PC-9 (cell line): Measurements from ENCODE around the gene GCNT2. TPM values are rescaled to one million over a fixed set of nuclear protein-coding genes. Genes with fewer than 3 reads are reported as not detected.
"Not testable (repeated sequence)": the region's sequence is repeated elsewhere in the genome, so short reads cannot be mapped to it uniquely, and the experiment has no call there.

Experiments
- BruUV-seq: library from RNA; stranded (reverse); fragments of 400-500 nt; replicated peaks from 2 replicates; lab custom pipeline; 2021; lab: Mats Ljungman, UMichigan
- CTCF ChIA-PET: fragments of 300-600 bp; sonication (Branson Sonifier 250); formaldehyde crosslinking; loops from one replicate; lab custom pipeline; 2022; ENCODE audit warnings: antibody characterized with exemption; lab: Charles Lee
- POLR2A ChIA-PET: fragments of 300-600 bp; sonication (Branson Sonifier 250); formaldehyde crosslinking; loops from one replicate; lab custom pipeline; 2022; ENCODE audit warnings: antibody characterized with exemption; ENCODE audit not compliant: unreplicated experiment; lab: Charles Lee
- DNase-seq, 2 experiments: peaks; one replicate each; pipeline versions ENCODE4 v3.0.0 to v3.0.0-alpha.2; 2015 to 2022; ENCODE audit warnings: mixed read lengths in 1 of 2
- H2AFZ ChIP-seq: fragments of 200-600 bp; sonication (generic); 2 replicates; pipeline ENCODE4 v1.8.1; 2017; ENCODE audit warnings: antibody characterized with exemption
- H3F3A ChIP-seq: fragments of 200-600 bp; sonication (generic); 2 replicates; pipeline ENCODE4 v1.8.1; 2017; ENCODE audit warnings: antibody characterized with exemption, mild to moderate bottlenecking, low read depth; ENCODE audit not compliant: insufficient read depth
- H3K27ac ChIP-seq: fragments of 200-600 bp; sonication (generic); 2 replicates; pipeline ENCODE4 v1.6.1; 2016; ENCODE audit warnings: mixed run types
- H3K27me3 ChIP-seq: fragments of 200-600 bp; sonication (generic); 2 replicates; pipeline ENCODE4 v1.6.1; 2016; ENCODE audit warnings: low read depth, mixed run types; ENCODE audit not compliant: insufficient read depth
- H3K36me3 ChIP-seq: fragments of 200-600 bp; sonication (generic); 2 replicates; pipeline ENCODE4 v1.6.1; 2016; ENCODE audit warnings: low read depth, mixed run types
- H3K4me1 ChIP-seq: fragments of 200-600 bp; sonication (generic); replicated peaks from 2 replicates; pipeline ENCODE4 v1.6.1; 2016; ENCODE audit warnings: mixed run types; ENCODE audit not compliant: insufficient read depth
- H3K4me2 ChIP-seq: fragments of 200-600 bp; sonication (generic); 2 replicates; pipeline ENCODE4 v1.6.1; 2017; ENCODE audit warnings: mixed run types
- H3K4me3 ChIP-seq: fragments of 200-600 bp; sonication (generic); 2 replicates; pipeline ENCODE4 v1.6.1; 2016; ENCODE audit warnings: mixed run types
- H3K79me2 ChIP-seq: fragments of 200-600 bp; sonication (generic); 2 replicates; pipeline ENCODE4 v1.6.1; 2017; ENCODE audit warnings: low read depth, mixed run types
- H3K9me2 ChIP-seq: fragments of 200-600 bp; sonication (generic); 2 replicates; pipeline ENCODE4 v1.8.1; 2017; ENCODE audit warnings: mild to moderate bottlenecking; ENCODE audit not compliant: insufficient read depth
- H3K9me3 ChIP-seq: fragments of 200-600 bp; sonication (generic); 2 replicates; pipeline ENCODE4 v1.8.1; 2016; ENCODE audit warnings: low read depth; ENCODE audit not compliant: insufficient read depth
- H4K20me1 ChIP-seq: fragments of 200-600 bp; sonication (generic); 2 replicates; pipeline ENCODE4 v1.8.1; 2017; ENCODE audit not compliant: insufficient read depth
- CTCF ChIP-seq: fragments of 200-600 bp; sonication (generic); conservative IDR thresholded peaks from 2 replicates; pipeline ENCODE4 v1.6.1; 2017; ENCODE audit warnings: mixed run types, antibody characterized with exemption, mild to moderate bottlenecking, moderate library complexity
- EZH2 ChIP-seq: fragments of 200-600 bp; sonication (generic); IDR thresholded peaks from 2 replicates; pipeline ENCODE4 v1.8.0; 2017; ENCODE audit warnings: antibody characterized with exemption, low read depth
- intact Hi-C: fragments of 100-400 bp; cut with micrococcal nuclease; formaldehyde crosslinking; loops from one replicate; pipeline ENCODE4 v1.10.0; 2022; ENCODE audit not compliant: unreplicated experiment
- total RNA-seq: library from RNA; stranded (reverse); gene quantifications from 2 replicates; pipeline ENCODE4 v1.2.3, GENCODE V29; 2021

GCNT2 gene
- total RNA-seq, 1 experiment from 2014 or later, result 35.7 TPM

- BruUV-seq, result no TSS peak
- no peak for DNase-seq
- Histone ChIP-seq H4K20me1 (no peaks in the 10 kb centered on the region), H3K4me3 (no peak overlapping the region), H3K9me3 (no peaks in the 10 kb centered on the region), H3F3A (peaks cover 36% of the 10 kb centered on the region), H3K4me1 (peaks cover 38% of the 10 kb centered on the region), H3K27ac (no peak overlapping the region), H3K9me2 (no peaks in the 10 kb centered on the region), H3K36me3 (no peaks in the 10 kb centered on the region), H3K27me3 (no peaks in the 10 kb centered on the region), H3K4me2 (no peak overlapping the region), H3K79me2 (no peaks in the 10 kb centered on the region), H2AFZ (no peak overlapping the region)
- no peak for TF ChIP-seq CTCF
- no peak for TF ChIP-seq EZH2
- CTCF ChIA-PET, result no interaction called here
- POLR2A ChIA-PET, result no interaction called here
- intact Hi-C loops, result loop anchor here (10.0 kb wide), 1 partner anchor 208 kb away; the partner anchor contains the start of gene TMEM14C
Observed at GRCh38 chr6:10516953-10517352, 4.2 kb upstream of the GCNT2 start.

GRCh38 chr6:10518557-10519407 is 2.4 kb upstream of the GCNT2 start:
- peak overlapping the region; percentile 52; the same call in 1 of the 2 replicates for H2AFZ ChIP-seq
- CTCF ChIA-PET, result no interaction called here

GRCh38 chr6:10519408-10519697 is 1.8 kb upstream of the GCNT2 start:
- H4K20me1 ChIP-seq, H3K9me3 ChIP-seq, CTCF ChIA-PET, H3K27me3 ChIP-seq, H3K36me3 ChIP-seq, H3K9me2 ChIP-seq, BruUV-seq, H3K79me2 ChIP-seq: not testable (repeated sequence)
- intact Hi-C loops, result loop anchor here (2.0 to 10.0 kb wide), 3 partner anchors 175 to 239 kb away; partner anchors contain the start of genes C6orf52, PAK1IP1 and TMEM14C
- Histone ChIP-seq H3K4me1 (peaks cover 42% of the 10 kb centered on the region), H2AFZ (peak overlapping the region; percentile 41; the same call in 1 of the 2 replicates), H3F3A (peaks cover 36% of the 10 kb centered on the region), H3K4me3 (peak overlapping the region; percentile 26; the same call in 1 of the 2 replicates), H3K27ac (peak overlapping the region; percentile 99), H3K4me2 (peak overlapping the region; percentile 68)
- peak; percentile 63 to 72 for DNase-seq
- POLR2A ChIA-PET, result interaction anchor here (0.6 to 0.7 kb wide), 3 partner anchors 38 to 713 kb away, joined by 4 to 6 read pairs (median 5); partner anchors contain the start of gene NEDD9

More at GRCh38 chr6:10518557-10519407, 2.4 kb upstream of the GCNT2 start:
- Histone ChIP-seq H3K9me3 (no peaks in the 10 kb centered on the region), H3K27ac (peak overlapping the region; percentile 99), H3K27me3 (no peaks in the 10 kb centered on the region), H3K4me3 (peak overlapping the region; percentile 26; the same call in 1 of the 2 replicates), H3K79me2 (0 out of 2 replicates have a peak, but pooled peaks cover 3% of the 10 kb centered on the region), H3K4me2 (peak overlapping the region; percentile 68), H3K9me2 (no peaks in the 10 kb centered on the region), H3F3A (peaks cover 36% of the 10 kb centered on the region), H3K4me1 (peaks cover 42% of the 10 kb centered on the region), H4K20me1 (no peaks in the 10 kb centered on the region), H3K36me3 (no peaks in the 10 kb centered on the region)
- intact Hi-C loops, result loop anchor here (2.0 to 10.0 kb wide), 3 partner anchors 176 to 240 kb away; partner anchors contain the start of genes C6orf52, PAK1IP1 and TMEM14C
- TF ChIP-seq EZH2, result no peak
- TF ChIP-seq CTCF, result no peak
- no TSS peak for BruUV-seq
- peak; percentile 47 to 82 for DNase-seq
- POLR2A ChIA-PET, result interaction anchor here (0.7 kb wide), 1 partner anchor 714 kb away, joined by 6 read pairs; the partner anchor contains the start of gene NEDD9
